GM21737 (cell line): ENCODE results near the gene CNTNAP5.

Experiments used
- ATAC-seq: cut with Tn5 transposase; IDR thresholded peaks from one replicate; pipeline ENCODE4 v1.9.1; 2021; ENCODE audit warnings: mild to moderate bottlenecking, moderate library complexity; ENCODE audit not compliant: unreplicated experiment

The CNTNAP5 gene

GRCh38 chr2:124025171-124025580, at the start of gene CNTNAP5:
Gene CNTNAP5 (plus strand): TSS chr2:124025287. CDS start chr2:124025651, 364 bp downstream.
- ATAC-seq = no peak

GRCh38 chr2:123976054-123976648, 48.9 kb upstream of the CNTNAP5 start:
- ATAC-seq = no peak

GRCh38 chr2:123993728-123994323, 31.3 kb upstream of the CNTNAP5 start:
- no peak for ATAC-seq

DNA sequence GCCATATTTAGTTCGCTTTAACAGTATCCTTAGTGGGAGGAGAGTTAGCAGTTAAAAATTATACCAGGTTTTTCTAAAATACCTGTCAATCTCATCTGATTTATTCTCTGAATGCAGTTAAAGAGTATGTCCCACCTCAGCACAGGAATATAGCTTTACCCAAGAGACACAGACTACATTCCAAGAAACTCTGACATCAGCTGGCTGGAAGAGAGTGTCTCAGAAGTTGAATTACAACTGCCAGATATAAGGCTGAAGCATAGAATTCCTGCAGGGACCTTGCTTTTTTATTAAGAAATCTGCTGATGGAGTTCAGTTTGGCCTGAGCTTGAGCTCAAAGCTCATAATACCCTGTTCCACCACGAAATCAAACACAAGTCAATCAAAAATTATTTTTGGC, 25.4 kb upstream of the CNTNAP5 start:
- ATAC-seq = no peak

- no peak for ATAC-seq
These were observed 23.2 kb upstream of the CNTNAP5 start for GRCh38 chr2:124001696-124002430.

GRCh38 chr2:124018890-124019289, 6.2 kb upstream of the CNTNAP5 start:
- ATAC-seq = no peak

DNA sequence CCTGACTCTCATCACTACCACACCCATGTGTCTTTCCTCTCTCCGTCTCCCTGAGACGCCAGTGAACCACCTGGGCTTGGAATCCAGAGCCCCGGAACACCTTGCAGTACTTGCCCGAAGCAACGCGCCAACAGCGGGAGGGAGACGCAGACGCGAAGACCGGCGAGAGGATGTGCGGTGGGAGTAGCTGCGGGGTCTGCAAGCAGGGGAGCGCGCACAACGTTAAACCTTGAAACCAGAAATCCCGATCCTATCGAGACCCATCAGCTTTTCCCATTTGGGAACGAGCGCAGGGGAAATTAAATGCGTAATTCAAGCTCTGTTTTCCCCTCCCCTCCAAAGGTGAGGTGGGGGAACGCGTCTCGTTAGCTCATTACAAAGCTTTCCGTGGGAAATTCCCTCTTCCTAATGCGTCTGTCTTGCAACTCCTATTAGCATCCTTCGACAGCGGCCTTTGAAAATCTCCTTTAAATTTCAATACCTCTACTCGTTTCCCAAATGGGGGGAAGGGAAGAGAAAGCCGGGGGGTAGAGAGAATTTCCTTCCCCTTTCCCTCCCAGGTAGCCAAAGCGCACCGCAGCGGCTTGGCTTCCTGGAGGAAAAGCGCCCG, 421 bp upstream of the CNTNAP5 start:
- no peak for ATAC-seq

GRCh38 chr2:124025891-124026434, 876 bp downstream of the CNTNAP5 start:
- ATAC-seq = no peak

DNA sequence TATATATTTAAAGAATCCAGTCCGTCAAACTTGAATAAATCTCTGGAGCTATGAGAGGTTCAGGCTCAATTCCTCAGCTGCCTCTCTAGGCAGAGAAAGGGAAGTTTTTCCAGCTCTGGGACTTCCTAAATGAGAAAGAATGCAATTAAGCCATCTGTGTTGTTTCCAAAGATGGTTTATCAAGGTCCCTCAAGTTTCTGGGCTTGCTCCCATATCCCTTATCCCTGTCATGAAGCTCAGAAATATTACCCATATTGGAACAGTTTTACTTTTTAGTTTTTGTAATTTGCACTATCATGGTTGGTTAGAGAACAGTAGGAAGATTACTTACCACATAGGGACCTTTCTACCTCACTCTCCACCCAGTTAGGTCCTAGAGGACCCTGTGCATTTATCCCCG, 1.4 kb downstream of the CNTNAP5 start:
- no peak for ATAC-seq

GRCh38 chr2:124027182-124027581, 2.1 kb downstream of the CNTNAP5 start:
- no peak for ATAC-seq

- no peak for ATAC-seq
These were observed 7.7 kb downstream of the CNTNAP5 start for GRCh38 chr2:124032799-124033198.

GRCh38 chr2:124034265-124034664, 9.2 kb downstream of the CNTNAP5 start:
- no peak for ATAC-seq

- no peak for ATAC-seq
These were observed 9.9 kb downstream of the CNTNAP5 start for GRCh38 chr2:124035001-124035400.

DNA sequence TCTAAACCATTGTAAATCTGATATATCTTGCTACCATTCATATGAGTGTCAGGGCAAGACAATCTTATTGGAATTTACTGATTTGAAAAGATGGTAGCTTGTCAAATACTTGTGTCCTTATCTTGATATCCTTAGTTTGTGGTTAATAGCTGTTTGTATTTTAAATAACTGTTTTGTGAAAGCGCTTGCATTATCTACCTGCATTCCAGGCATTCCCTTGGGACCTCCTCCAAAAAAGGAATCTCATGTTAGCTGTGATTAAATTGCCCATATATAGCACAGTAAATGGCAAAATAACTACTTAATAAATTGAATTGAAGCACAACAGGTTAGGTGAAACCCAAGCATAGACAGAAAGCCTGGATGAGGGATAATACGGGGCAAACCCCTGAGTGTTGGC, 13.9 kb downstream of the CNTNAP5 start:
- no peak for ATAC-seq

DNA sequence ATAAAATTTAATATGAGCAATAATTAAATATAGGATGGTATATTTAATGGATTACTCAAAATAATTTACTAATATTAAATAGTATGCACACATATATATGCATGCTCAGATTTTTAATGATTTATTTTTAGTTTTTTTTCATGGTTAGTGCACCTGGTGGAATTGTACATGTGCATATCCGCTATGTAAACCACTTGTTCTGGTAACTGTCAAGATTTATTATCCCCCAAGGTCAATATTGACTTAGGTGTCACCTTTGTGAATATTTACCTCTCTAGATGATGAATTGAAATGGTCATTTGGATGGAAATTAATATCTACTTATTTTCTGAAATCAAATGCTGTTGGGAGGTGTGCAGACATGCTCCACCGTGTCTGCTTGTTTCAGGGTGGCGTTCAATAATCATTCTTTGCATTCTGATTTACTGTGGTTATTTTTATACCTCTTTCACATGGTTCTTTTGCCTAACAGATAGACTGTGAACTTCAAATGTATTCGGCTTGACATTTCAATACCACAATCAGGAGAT, 14.7 kb downstream of the CNTNAP5 start:
- no peak for ATAC-seq

- ATAC-seq = no peak
These were observed 20.8 kb downstream of the CNTNAP5 start for GRCh38 chr2:124045894-124046293.

DNA sequence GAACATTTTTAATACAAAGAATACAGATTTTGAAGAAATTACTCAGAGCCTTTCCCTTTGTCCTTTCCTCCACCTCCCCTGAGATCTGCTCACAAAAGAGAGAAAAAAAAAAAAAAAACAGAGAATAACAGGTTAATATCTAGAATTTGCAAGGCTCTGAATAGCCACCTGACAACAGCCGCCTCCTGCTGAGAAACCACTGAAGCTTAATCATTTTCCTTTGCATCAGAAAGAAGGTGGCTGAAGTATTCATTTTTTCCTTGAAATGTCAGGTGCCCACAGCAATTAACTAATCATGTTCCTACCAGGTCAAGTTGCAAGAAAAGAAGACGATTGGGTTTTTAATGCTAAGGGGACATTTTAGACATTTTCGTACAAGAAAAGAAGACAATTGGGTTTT, 21.2 kb downstream of the CNTNAP5 start:
- no peak for ATAC-seq

DNA sequence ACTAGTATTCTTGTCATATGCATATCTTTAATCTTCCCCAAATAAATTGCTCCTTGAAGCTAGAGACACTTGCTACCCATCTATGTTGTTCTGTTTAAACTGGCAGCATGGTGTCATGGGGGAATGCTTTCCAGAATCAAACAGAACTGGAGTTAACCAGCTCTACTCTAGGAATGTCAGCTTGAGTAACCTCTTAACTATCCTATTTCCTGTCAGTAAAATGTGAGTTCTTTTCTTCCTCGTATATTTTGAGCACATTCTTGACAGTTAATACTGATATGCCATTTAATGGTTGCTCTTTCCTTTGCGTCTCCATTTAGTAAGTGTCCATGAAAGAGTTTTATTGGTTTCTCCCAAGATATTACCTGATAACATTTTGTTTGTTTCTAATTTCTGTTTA, 23.0 kb downstream of the CNTNAP5 start:
- ATAC-seq = no peak

DNA sequence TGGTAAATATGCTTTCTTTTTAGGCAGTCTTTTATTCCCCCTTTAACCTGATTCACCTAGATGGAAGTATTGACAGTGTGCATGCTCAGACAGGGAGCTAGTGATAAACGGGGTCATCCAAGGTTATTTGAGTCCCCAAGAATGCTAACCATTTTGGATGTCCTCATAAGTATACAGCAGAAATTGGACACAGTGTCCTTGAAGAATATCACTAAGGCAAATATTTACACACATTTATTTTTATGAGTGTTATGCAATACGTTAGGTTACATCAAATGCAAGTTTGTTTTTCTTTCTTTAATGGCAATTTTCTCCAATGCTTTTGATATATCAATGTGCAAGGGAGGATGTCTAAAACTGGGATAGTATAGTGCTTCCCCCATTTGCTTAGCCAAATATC, 23.6 kb downstream of the CNTNAP5 start:
- ATAC-seq = no peak

GRCh38 chr2:124049136-124049535, 24.0 kb downstream of the CNTNAP5 start:
- ATAC-seq = no peak

DNA sequence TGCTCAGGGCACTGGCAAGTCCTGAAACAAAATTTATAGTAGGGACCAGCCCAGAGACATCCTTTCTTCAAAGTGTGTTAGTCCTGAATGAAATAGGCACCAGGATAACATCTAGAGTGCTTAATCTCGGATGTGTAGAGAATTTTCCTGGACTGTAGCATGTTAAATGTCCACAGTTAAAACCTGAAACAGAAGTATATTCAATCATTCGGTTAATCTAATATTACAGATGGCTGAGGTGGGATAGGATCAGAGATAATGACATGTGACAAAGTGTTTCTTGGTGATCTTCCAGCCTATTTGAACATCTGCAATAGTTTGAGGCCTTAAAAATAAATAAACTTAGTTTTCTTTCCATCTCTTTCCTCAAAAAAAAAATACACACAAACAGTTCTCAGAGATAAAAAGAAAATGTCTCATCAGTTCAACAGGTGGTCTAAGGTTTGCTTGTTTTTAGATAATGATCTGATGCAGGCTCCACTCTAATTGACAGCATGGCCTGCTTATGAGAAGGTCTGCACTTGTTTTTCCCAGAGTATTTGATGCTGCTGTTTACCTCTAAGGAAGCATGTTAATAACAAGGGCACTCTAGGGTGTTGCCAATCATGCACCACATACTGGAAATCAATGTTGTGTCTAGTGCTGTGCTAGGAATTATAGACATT, 25.9 kb downstream of the CNTNAP5 start:
- ATAC-seq = no peak
